ENCODE results near the gene KLHL25.

Gene KLHL25

DNA sequence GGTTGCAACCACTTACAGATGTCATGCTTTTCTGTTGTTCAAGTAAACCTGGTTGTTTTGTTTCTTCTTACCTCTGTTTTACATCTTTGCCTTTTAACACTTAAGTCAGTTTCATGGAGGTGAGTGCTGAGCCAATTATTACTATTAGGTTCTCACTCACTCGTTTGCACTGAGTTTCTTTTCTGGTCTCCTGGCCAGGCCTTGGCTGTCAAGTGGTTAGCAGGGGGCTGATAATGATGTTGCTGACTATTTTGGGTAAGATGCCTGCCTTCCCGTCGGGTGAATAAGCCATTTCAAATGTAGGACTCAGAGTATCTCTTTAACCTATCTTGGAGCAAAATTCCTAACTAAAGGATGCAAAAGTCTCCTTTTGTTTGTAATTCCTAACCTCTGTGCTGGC is 78.5 kb downstream of the KLHL25 start:
- DNase-seq (ENCODE audit: low spot score) = no peak

DNA sequence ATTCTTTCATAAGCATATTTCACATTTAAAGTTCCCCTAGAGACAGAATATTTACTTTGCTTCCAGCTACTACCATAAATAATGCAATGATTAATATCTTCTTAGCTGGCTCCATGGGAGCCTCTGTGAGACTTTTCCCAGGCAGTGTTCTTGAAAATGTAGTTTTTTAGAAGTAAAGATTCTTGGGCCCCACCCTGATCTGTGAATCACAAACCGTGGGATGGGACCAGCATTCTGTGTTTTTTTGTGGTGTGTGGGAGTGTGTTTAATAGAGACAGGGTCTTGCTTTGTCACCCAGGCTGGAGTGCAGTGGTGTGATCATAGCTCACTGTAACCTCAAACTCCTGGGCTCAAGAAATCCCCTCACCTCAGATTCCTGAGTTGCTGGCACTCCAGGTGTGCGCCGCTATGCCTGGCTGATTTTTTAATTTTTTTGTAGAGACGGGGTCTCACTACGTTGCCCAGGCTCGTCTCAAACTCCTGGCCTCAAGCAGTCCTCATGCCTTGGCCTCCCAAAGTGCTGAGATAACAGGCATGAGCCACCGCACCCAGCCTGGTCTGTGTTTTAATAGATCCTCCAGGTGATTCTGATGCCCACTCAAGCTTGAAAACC is 83.0 kb downstream of the KLHL25 start:
- no peak for DNase-seq (ENCODE audit: low spot score)

DNA sequence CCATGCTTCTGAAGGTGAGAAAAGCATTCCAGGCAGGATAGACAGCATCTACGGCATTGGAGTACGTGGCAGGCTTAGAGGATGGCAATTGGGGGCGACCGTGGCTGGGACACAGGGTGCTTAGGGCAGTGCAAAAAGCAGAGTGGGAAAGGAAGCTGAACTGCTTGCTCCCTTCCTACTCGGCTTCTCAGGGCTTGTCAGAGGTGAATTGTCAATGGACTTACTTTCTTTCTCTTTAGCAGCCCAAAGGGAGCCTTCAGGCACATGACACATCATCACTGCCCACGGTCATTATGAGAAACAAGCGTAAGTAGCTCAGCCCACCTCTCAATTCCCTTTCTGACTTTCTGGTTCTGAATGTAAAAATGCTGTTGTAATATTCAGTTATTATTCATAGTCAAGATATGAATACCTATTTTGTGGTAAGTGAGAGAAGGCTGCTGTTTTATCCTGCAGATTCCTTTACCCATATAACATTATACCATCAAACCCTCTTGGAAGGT is 84.3 kb downstream of the KLHL25 start:
- DNase-seq (ENCODE audit: low spot score) = no peak
